T1000 (cell line): ENCODE data around the gene CHRFAM7A.
"Not testable (repeated sequence)": the region's sequence is repeated elsewhere in the genome, so short reads cannot be mapped to it uniquely, and the experiment has no call there.

Experiments
- DNase-seq: peaks from one replicate; lab custom pipeline; 2025; ENCODE audit warnings: mixed read lengths; lab: John Stamatoyannopoulos, UW

Gene CHRFAM7A

GRCh38 chr15:30321063-30321462 lies 72.3 kb downstream of the CHRFAM7A start:
- DNase-seq, result not testable (repeated sequence)

DNA sequence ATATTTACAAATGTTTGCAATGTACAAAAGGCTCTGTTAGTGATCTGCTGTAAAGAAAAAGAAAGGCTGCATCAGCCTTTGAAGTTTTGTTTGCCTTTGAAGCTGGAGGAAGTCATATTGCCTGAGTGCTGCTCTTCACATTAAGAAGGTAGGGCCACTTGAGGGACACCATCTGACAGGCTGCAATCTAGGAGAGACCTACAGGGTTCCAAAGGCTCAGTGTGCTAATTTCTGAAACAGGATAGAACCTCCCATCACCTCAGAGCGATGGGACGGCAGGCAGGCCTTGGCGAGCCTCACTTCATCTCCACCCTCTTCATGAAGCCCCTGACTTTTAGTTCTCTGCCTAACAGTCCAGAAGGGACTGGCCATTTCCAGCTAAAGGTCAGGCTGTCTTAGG lies 77.6 kb downstream of the CHRFAM7A start:
- DNase-seq, result not testable (repeated sequence)

DNA sequence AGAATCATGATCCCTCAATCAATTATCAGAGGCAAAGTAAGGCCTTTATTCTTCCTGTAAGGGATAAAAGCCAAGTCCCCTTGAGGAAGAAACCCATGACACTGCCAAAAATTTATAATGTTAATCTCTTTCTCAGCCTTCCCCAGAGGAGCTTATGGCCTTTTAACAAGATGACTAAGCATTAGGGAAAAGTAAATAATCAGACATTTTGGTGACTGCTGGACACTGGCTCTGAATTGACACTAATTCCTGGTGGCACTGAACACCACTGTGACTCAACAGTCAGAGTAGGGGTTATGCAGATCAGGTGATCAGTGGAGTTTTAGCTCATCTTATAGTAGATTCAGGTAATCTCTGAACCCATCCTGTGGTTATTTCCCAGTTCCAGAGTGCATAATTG lies 82.8 kb downstream of the CHRFAM7A start:
- not testable (repeated sequence) for DNase-seq
